OCI-LY3 (cell line): Measurements from ENCODE around the gene PANK4.

Source experiments
- H2AFZ ChIP-seq: fragments of 200-600, 300-600 bp; shearing (Covaris generic); 2 replicates; pipeline ENCODE4 v1.6.0; 2014; ENCODE audit warnings: antibody characterized with exemption, low read depth, low read length
- H3K27ac ChIP-seq: fragments of 200-600, 300-600 bp; sonication (generic); 2 replicates; pipeline ENCODE4 v1.5.1; 2014; ENCODE audit warnings: mild to moderate bottlenecking, low read length, moderate library complexity, mixed read lengths
- H3K27me3 ChIP-seq: fragments of 200-600, 300-600 bp; sonication (generic); 2 replicates; pipeline ENCODE4 v1.6.1; 2014; ENCODE audit warnings: low read depth, low read length, mixed read lengths
- H3K36me3 ChIP-seq: fragments of 200-600, 300-600 bp; sonication (generic); replicated peaks from 2 replicates; pipeline ENCODE3; 2014; ENCODE audit warnings: low read depth, low read length, mixed read lengths
- H3K4me1 ChIP-seq: fragments of 300-600, 200-600 bp; sonication (generic); 2 replicates; pipeline ENCODE4 v1.6.1; 2014; ENCODE audit warnings: low read length, mixed read lengths
- H3K4me2 ChIP-seq: fragments of 200-600, 300-600 bp; sonication (generic); 2 replicates; pipeline ENCODE4 v1.6.1; 2014; ENCODE audit warnings: low read length, mixed read lengths
- H3K4me3 ChIP-seq: fragments of 300-600, 200-600 bp; sonication (generic); 2 replicates; pipeline ENCODE4 v1.5.1; 2014; ENCODE audit warnings: antibody characterized with exemption, mild to moderate bottlenecking, low read length, moderate library complexity
- H3K79me2 ChIP-seq: fragments of 300-600, 200-600 bp; shearing (Covaris generic); 2 replicates; pipeline ENCODE4 v1.6.1; 2014; ENCODE audit warnings: mild to moderate bottlenecking, low read length, mixed read lengths
- H3K9ac ChIP-seq: fragments of 300-600, 200-600 bp; shearing (Covaris generic); 2 replicates; pipeline ENCODE4 v1.6.0; 2014; ENCODE audit warnings: mild to moderate bottlenecking, low read length, moderate library complexity
- H3K9me3 ChIP-seq: fragments of 200-600, 300-600 bp; shearing (Covaris generic); 2 replicates; pipeline ENCODE4 v1.6.1; 2014; ENCODE audit warnings: low read length, mixed read lengths; ENCODE audit not compliant: insufficient read depth
- H4K20me1 ChIP-seq: fragments of 200-600, 300-600 bp; sonication (generic); 2 replicates; pipeline ENCODE4 v1.6.1; 2016; ENCODE audit warnings: low read length, mixed read lengths; ENCODE audit not compliant: insufficient read depth
- CTCF ChIP-seq: fragments of 200-600, 300-600 bp; sonication (generic); IDR thresholded peaks from 2 replicates; pipeline ENCODE4 v1.5.1; 2014; ENCODE audit warnings: antibody characterized with exemption, low read length, low read depth
- EZH2phosphoT487 ChIP-seq: fragments of 200-600 bp; shearing (Covaris generic); IDR thresholded peaks from 2 replicates; pipeline ENCODE4 v1.6.1; 2018; ENCODE audit warnings: antibody characterized with exemption, mixed run types, low read depth

PANK4 gene

GRCh38 chr1:2525920-2526823 lies at the start of gene PANK4:
Gene PANK4 (minus strand): TSS chr1:2526596. CDS start chr1:2526587, 9 bp downstream.
- Histone ChIP-seq H2AFZ (no peak within 1 kb of the TSS), H3K36me3 (peaks cover under 1% of the 10 kb centered on the region), H3K4me1 (peaks cover 17% of the 10 kb centered on the region), H3K4me3 (peak within 1 kb of the TSS; percentile 98), H3K79me2 (peaks cover 48% of the 10 kb centered on the region), H3K4me2 (peak within 1 kb of the TSS; percentile 89), H3K9me3 (no peaks in the 10 kb centered on the region), H3K27me3 (no peaks in the 10 kb centered on the region), H3K9ac (peak within 1 kb of the TSS; percentile 92), H3K27ac (peak within 1 kb of the TSS; percentile 45), H4K20me1 (peaks cover 47% of the 10 kb centered on the region)
- TF ChIP-seq CTCF: no peak
- TF ChIP-seq EZH2phosphoT487: no peak

GRCh38 chr1:2574350-2574749 lies 48.0 kb upstream of the PANK4 start:
- peaks cover 12% of the 10 kb centered on the region for H3K36me3 ChIP-seq
- no peaks in the 10 kb centered on the region for H4K20me1 ChIP-seq
- H3K4me3 ChIP-seq: no peak overlapping the region
- no peaks in the 10 kb centered on the region for H3K79me2 ChIP-seq
- H3K27me3 ChIP-seq: no peaks in the 10 kb centered on the region
- H2AFZ ChIP-seq: no peak overlapping the region
- no peak for TF ChIP-seq EZH2phosphoT487
- no peak overlapping the region for H3K9ac ChIP-seq
- H3K9me3 ChIP-seq: peaks cover 15% of the 10 kb centered on the region; the same call in 1 of the 2 replicates
- no peak overlapping the region for H3K27ac ChIP-seq
- peaks cover 51% of the 10 kb centered on the region for H3K4me1 ChIP-seq
- no peak overlapping the region for H3K4me2 ChIP-seq

GRCh38 chr1:2573250-2573920 lies 47.0 kb upstream of the PANK4 start:
- Histone ChIP-seq H3K27me3 (no peaks in the 10 kb centered on the region), H3K9ac (no peak overlapping the region), H3K4me1 (peaks cover 44% of the 10 kb centered on the region), H3K4me2 (no peak overlapping the region), H2AFZ (no peak overlapping the region), H3K4me3 (no peak overlapping the region), H4K20me1 (no peaks in the 10 kb centered on the region), H3K27ac (peak overlapping the region; percentile 42; the same call in 1 of the 2 replicates), H3K79me2 (no peaks in the 10 kb centered on the region), H3K36me3 (peaks cover 12% of the 10 kb centered on the region), H3K9me3 (peaks cover 15% of the 10 kb centered on the region; the same call in 1 of the 2 replicates)
- TF ChIP-seq CTCF: no peak
- TF ChIP-seq EZH2phosphoT487: no peak

GRCh38 chr1:2571348-2571747 lies 45.0 kb upstream of the PANK4 start:
- H3K4me3 ChIP-seq: no peak overlapping the region
- H3K4me2 ChIP-seq: no peak overlapping the region
- no peak overlapping the region for H2AFZ ChIP-seq
- no peaks in the 10 kb centered on the region for H3K79me2 ChIP-seq
- H3K27ac ChIP-seq: no peak overlapping the region
- no peak overlapping the region for H3K9ac ChIP-seq
- H3K27me3 ChIP-seq: no peaks in the 10 kb centered on the region
- TF ChIP-seq EZH2phosphoT487 (no peak), CTCF (no peak)
- peaks cover 15% of the 10 kb centered on the region; the same call in 1 of the 2 replicates for H3K9me3 ChIP-seq
- H3K4me1 ChIP-seq: peaks cover 27% of the 10 kb centered on the region
- H4K20me1 ChIP-seq: no peaks in the 10 kb centered on the region
- H3K36me3 ChIP-seq: peaks cover 12% of the 10 kb centered on the region
